Measurements from ENCODE around the gene TSPEAR.

TSPEAR gene

GRCh38 chr21:44539046-44539445 lies 172.3 kb downstream of the TSPEAR start:
- no peak for DNase-seq

GRCh38 chr21:44537930-44538911 lies 173.2 kb downstream of the TSPEAR start:
- DNase-seq: no peak

- DNase-seq: no peak
Observed at GRCh38 chr21:44535963-44536362, 175.4 kb downstream of the TSPEAR start.

GRCh38 chr21:44534688-44535087 lies 176.7 kb downstream of the TSPEAR start:
- no peak for DNase-seq

- DNase-seq: no peak
Observed at GRCh38 chr21:44533891-44534627, 177.3 kb downstream of the TSPEAR start.

- DNase-seq: no peak
Observed at GRCh38 chr21:44533121-44533890, 178.1 kb downstream of the TSPEAR start.

GRCh38 chr21:44532712-44533111 lies 178.7 kb downstream of the TSPEAR start:
- DNase-seq: no peak

- no peak for DNase-seq
Observed at GRCh38 chr21:44531606-44532564, 179.5 kb downstream of the TSPEAR start.

- no peak for DNase-seq
Observed at GRCh38 chr21:44530903-44531605, 180.3 kb downstream of the TSPEAR start.

- no peak for DNase-seq
Observed at GRCh38 chr21:44530221-44530902, 181.0 kb downstream of the TSPEAR start.

GRCh38 chr21:44529503-44530125 lies 181.8 kb downstream of the TSPEAR start:
- DNase-seq: no peak

GRCh38 chr21:44529011-44529421 lies 182.4 kb downstream of the TSPEAR start:
- no peak for DNase-seq

- no peak for DNase-seq
Observed at GRCh38 chr21:44528634-44528995, 182.8 kb downstream of the TSPEAR start.

- DNase-seq: no peak
Observed at GRCh38 chr21:44527983-44528633, 183.3 kb downstream of the TSPEAR start.

GRCh38 chr21:44527156-44527982 lies 184.0 kb downstream of the TSPEAR start:
- DNase-seq: no peak

- DNase-seq: no peak
Observed at GRCh38 chr21:44526096-44526997, 185.0 kb downstream of the TSPEAR start.

- DNase-seq: no peak
Observed at GRCh38 chr21:44525391-44526095, 185.8 kb downstream of the TSPEAR start.

Data from activated gamma-delta T cell (primary cell).